ENCODE data around the gene MEF2D. TPM values are rescaled to one million over a fixed set of nuclear protein-coding genes. Genes with fewer than 3 reads are reported as not detected.

Gene MEF2D
- total RNA-seq, 6 donors from 2014 or later = 42.7 to 146 (median 58.7) TPM

DNA sequence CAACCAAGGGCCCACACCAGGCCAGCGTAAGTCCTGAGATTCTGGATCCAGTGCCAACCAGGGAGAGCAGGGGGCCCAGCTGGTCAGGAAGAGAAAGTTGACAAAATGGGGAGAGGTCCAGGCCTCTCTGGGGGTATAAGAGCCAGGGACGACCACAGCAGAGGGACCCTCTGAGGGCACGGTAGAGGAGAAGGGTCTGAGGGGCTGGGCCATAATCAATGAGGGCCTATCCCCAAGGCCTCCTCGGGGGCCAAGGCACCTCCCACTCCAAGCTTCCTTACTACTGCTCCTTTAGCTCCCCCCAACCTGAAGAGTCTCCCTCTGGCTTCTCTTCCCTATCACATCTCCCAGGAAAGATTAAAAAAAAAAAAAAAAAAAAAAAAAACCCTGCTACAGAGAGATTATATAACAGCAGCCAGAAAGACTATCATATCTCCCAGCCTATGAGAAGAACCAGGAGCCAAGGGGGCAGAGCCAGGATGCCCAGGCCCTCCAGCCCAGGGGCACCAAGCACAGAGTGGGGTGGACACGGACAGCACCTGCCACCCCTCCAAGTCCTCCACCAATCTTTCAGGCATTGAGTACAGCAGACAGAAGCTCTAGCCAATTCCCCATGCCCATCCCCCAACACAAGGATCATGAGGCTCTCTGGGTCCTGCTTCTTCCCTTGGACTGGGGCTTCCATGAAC, 2.7 kb downstream of the MEF2D start:
- TF ChIP-seq POLR2AphosphoS5 (IDR thresholded peaks at IDR 0.05) (no peak), POLR2A (IDR thresholded peaks at IDR 0.05) (no peak), CTCF (IDR thresholded peaks at IDR 0.05) (no peak), EP300 (IDR thresholded peaks at IDR 0.05) (no peak)
- ATAC-seq (ENCODE audit: low FRiP score in 2 of 2) (no peak), DNase-seq (no peak)
- Histone ChIP-seq H3K36me3 (peaks cover 0 to 2% (median 0%) of the 10 kb centered on the region in 4 donors), H3K9me3 (no peaks in the 10 kb centered on the region), H3K4me1 (peaks cover 71 to 81% (median 78%) of the 10 kb centered on the region in 4 donors), H3K27me3 (no peaks in the 10 kb centered on the region), H3K4me3 (peak overlapping the region in 3 of 4 donors; percentile 67 to 73 (median 70)), H3K27ac (peak overlapping the region; percentile 32 to 100 (median 100))
- WGBS, 2 donors = 36 to 53% methylated on average over 4 to 5 of the region's 5 CpGs

DNA sequence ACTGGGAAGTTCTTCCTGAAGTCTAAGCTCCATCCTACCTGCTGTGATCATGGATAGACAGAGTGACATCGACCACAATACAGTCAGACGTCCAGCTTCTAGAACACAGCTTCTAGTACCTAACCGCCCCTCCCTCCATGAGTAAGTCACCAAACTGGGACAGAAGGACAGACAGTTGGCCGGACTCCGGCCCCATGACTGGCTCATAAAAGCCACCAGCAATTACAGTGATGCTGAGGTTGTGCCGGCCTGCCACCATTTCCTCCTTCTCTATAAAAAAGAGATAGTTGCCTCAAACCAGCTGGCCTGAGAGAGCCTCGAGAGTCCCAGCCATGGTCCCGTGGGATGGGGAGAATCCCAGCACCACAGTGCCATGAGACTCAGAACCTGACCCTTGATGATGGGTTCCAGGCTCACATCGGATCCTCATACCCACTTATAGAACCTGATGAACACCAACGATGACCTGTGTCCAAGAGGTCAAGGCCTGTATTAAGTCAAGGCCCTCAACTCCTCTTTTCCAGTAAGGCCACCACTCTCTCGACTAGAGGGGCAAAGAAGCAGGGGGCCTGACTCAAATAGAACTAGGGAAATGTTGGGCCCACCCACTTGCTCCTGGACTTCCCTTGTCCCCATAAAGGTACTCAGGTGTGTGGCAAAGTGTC, 3.4 kb downstream of the MEF2D start:
- Histone ChIP-seq H3K9me3 (no peaks in the 10 kb centered on the region), H3K4me1 (peaks cover 72 to 81% (median 78%) of the 10 kb centered on the region in 4 donors), H3K36me3 (peaks cover 0 to 2% (median 0%) of the 10 kb centered on the region in 4 donors), H3K4me3 (peak overlapping the region in 3 of 4 donors; percentile 1 to 73 (median 1)), H3K27me3 (no peaks in the 10 kb centered on the region), H3K27ac (peak overlapping the region; percentile 16 to 100 (median 66))
- no peak for DNase-seq
- TF ChIP-seq POLR2A (IDR thresholded peaks at IDR 0.05) (no peak), EP300 (IDR thresholded peaks at IDR 0.05) (no peak), POLR2AphosphoS5 (IDR thresholded peaks at IDR 0.05) (no peak), CTCF (IDR thresholded peaks at IDR 0.05) (no peak)
- WGBS, 2 donors = 53% methylated on average over 9 to 11 of the region's 11 CpGs
- ATAC-seq (ENCODE audit: low FRiP score in 2 of 2) = no peak

DNA sequence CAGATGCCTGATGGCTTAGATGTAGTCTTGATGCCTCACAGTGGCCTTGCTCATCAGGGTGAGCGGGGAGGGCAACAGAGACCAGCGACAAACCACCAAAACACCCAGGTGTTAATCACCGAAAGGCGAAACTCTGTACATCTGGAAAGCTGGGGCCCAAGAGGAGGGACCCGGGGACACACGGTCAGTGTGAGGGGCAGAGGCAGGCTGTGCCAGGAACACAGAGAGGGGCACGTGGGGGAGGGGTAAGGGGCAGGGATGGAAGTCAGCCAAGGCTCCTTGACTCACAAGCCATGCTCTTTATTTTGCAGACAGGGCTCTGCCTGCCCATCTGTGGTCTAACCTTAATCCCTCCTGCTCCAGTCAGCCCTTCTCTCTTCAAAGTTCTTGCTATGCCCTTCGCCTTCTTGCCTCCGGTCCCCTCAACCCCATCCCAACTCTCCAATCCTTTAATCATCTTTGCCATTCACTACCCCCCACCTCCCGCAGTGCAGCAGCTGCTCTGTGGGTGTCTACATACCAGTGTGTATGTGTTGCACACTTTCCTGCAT, 4.3 kb downstream of the MEF2D start:
- TF ChIP-seq POLR2AphosphoS5 (IDR thresholded peaks at IDR 0.05) = no peak
- no peak for TF ChIP-seq EP300 (IDR thresholded peaks at IDR 0.05)
- TF ChIP-seq CTCF (IDR thresholded peaks at IDR 0.05) = no peak
- no peak for TF ChIP-seq POLR2A (IDR thresholded peaks at IDR 0.05)
- peaks cover 76 to 81% (median 80%) of the 10 kb centered on the region in 4 donors for H3K4me1 ChIP-seq
- H3K27ac ChIP-seq = peak overlapping the region in 3 of 4 donors; percentile 64 to 100 (median 100)
- no peaks in the 10 kb centered on the region for H3K9me3 ChIP-seq
- no peaks in the 10 kb centered on the region for H3K27me3 ChIP-seq
- peaks cover 0 to 2% (median 0%) of the 10 kb centered on the region in 4 donors for H3K36me3 ChIP-seq
- DNase-seq (no peak), ATAC-seq (ENCODE audit: low FRiP score in 2 of 2) (no peak)
- 48 to 54% methylated on average over 10 of the region's 10 CpGs for WGBS, 2 donors
- H3K4me3 ChIP-seq = peak overlapping the region in 2 of 4 donors; percentile 10 to 73

DNA sequence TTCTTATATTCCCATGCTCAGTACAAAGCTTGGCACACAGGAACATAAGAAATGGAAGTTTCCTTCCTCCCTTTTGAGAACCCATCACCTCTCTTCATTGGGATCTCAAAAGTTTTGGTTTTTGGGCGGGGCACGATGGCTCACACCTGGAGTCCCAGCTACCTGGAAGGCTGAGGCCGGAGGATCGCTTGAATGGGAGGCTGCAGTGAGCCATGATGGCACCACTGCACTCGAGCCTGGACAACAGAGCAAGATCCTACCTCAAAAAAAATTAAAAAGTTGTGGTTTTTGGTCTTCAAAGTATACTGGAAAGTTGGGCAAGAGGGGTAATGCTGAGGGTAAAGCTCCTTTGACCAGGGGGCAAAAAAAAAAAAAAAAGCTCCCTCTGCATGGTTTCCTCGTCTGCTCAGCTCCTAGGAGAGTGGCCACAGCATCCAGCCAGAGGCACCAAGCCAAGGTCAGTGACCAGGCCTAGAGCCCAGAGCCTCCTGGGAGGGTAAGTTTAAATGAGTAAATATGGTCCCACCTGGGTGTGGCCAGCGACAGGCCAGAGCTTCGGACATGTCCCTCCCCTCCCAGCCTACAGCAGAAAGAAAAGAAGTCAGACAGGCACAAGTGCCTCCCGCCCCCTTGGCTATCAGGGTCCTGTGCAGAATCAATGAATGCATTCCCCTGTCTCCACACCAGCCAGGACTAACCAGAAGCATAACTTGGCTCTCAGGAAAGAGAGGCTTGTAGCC, 5.0 kb downstream of the MEF2D start:
- peaks cover 83 to 88% (median 87%) of the 10 kb centered on the region in 4 donors for H3K4me1 ChIP-seq
- H3K27ac ChIP-seq = peak overlapping the region in 3 of 4 donors; percentile 64 to 100 (median 100)
- peaks cover 0 to 2% (median 0%) of the 10 kb centered on the region in 4 donors for H3K36me3 ChIP-seq
- no peaks in the 10 kb centered on the region for H3K27me3 ChIP-seq
- 58 to 70% methylated on average over 9 of the region's 9 CpGs for WGBS, 2 donors
- no peak for DNase-seq
- no peak for ATAC-seq (ENCODE audit: low FRiP score in 2 of 2)
- TF ChIP-seq POLR2AphosphoS5 (IDR thresholded peaks at IDR 0.05) (peak in 1 of 2 donors; percentile 39), EP300 (IDR thresholded peaks at IDR 0.05) (no peak)
- H3K9me3 ChIP-seq = no peaks in the 10 kb centered on the region
- peak overlapping the region in 1 of 4 donors; percentile 10 for H3K4me3 ChIP-seq
